Mucosa of stomach (tissue), 1 donor: ENCODE data around the gene RAB30.
A peak's percentile ranks its signal among the peaks of the same experiment; 100 is the strongest.

Experiments used
- H3K27me3 ChIP-seq: one replicate; pipeline ENCODE4 v1.7.0; 2013; ENCODE audit warnings: mild to moderate bottlenecking, low read length; ENCODE audit not compliant: control insufficient read depth, insufficient read depth
- H3K36me3 ChIP-seq: one replicate; pipeline ENCODE4 v1.7.0; 2013; ENCODE audit warnings: low read length; ENCODE audit not compliant: control insufficient read depth, insufficient read depth
- H3K4me1 ChIP-seq: one replicate; pipeline ENCODE4 v1.7.0; 2013; ENCODE audit warnings: mild to moderate bottlenecking, low read length; ENCODE audit not compliant: control insufficient read depth, insufficient read depth
- H3K4me3 ChIP-seq: one replicate; pipeline ENCODE4 v1.7.0; 2013; ENCODE audit warnings: low read length
- H3K9ac ChIP-seq: one replicate; pipeline ENCODE4 v1.7.0; 2013; ENCODE audit warnings: mild to moderate bottlenecking, low read length, moderate library complexity
- H3K9me3 ChIP-seq: one replicate; pipeline ENCODE4 v1.7.0; 2013; ENCODE audit warnings: mild to moderate bottlenecking, low read length, moderate library complexity; ENCODE audit not compliant: control insufficient read depth
- donor health status: Pancreatic carcinoma.

RAB30 gene

GRCh38 chr11:83092488-83093384 is 21.0 kb upstream of the RAB30 start:
- no peaks in the 10 kb centered on the region for H3K36me3 ChIP-seq
- H3K9ac ChIP-seq, result no peak overlapping the region
- H3K4me3 ChIP-seq, result no peak overlapping the region
- H3K27me3 ChIP-seq, result no peaks in the 10 kb centered on the region
- H3K4me1 ChIP-seq, result peaks cover 11% of the 10 kb centered on the region
- no peaks in the 10 kb centered on the region for H3K9me3 ChIP-seq

- Histone ChIP-seq H3K4me1 (peaks cover 16% of the 10 kb centered on the region), H3K4me3 (no peak overlapping the region), H3K9me3 (no peaks in the 10 kb centered on the region), H3K36me3 (no peaks in the 10 kb centered on the region), H3K9ac (no peak overlapping the region), H3K27me3 (no peaks in the 10 kb centered on the region)
Measured at GRCh38 chr11:83088965-83089364, 17.3 kb upstream of the RAB30 start.

GRCh38 chr11:83087035-83087434 is 15.3 kb upstream of the RAB30 start:
- H3K9me3 ChIP-seq, result no peaks in the 10 kb centered on the region
- no peak overlapping the region for H3K4me3 ChIP-seq
- no peaks in the 10 kb centered on the region for H3K36me3 ChIP-seq
- H3K27me3 ChIP-seq, result no peaks in the 10 kb centered on the region
- H3K4me1 ChIP-seq, result peaks cover 15% of the 10 kb centered on the region
- H3K9ac ChIP-seq, result no peak overlapping the region

GRCh38 chr11:83079820-83080219 is 8.1 kb upstream of the RAB30 start:
- Histone ChIP-seq H3K4me1 (peaks cover 4% of the 10 kb centered on the region), H3K36me3 (no peaks in the 10 kb centered on the region), H3K4me3 (no peak overlapping the region), H3K9ac (no peak overlapping the region), H3K9me3 (no peaks in the 10 kb centered on the region), H3K27me3 (no peaks in the 10 kb centered on the region)

- H3K9ac ChIP-seq, result no peak overlapping the region
- no peaks in the 10 kb centered on the region for H3K27me3 ChIP-seq
- no peaks in the 10 kb centered on the region for H3K9me3 ChIP-seq
- peaks cover 3% of the 10 kb centered on the region for H3K4me1 ChIP-seq
- H3K4me3 ChIP-seq, result no peak overlapping the region
- H3K36me3 ChIP-seq, result no peaks in the 10 kb centered on the region
Measured at GRCh38 chr11:83078269-83078668, 6.6 kb upstream of the RAB30 start.

GRCh38 chr11:83073884-83074283 is 2.2 kb upstream of the RAB30 start:
- H3K36me3 ChIP-seq, result no peaks in the 10 kb centered on the region
- H3K4me1 ChIP-seq, result peaks cover 15% of the 10 kb centered on the region
- H3K9me3 ChIP-seq, result no peaks in the 10 kb centered on the region
- H3K4me3 ChIP-seq, result no peak overlapping the region
- no peak overlapping the region for H3K9ac ChIP-seq
- H3K27me3 ChIP-seq, result peaks cover 8% of the 10 kb centered on the region

GRCh38 chr11:83073258-83073657 is 1.6 kb upstream of the RAB30 start:
- Histone ChIP-seq H3K4me1 (peaks cover 15% of the 10 kb centered on the region), H3K9ac (no peak overlapping the region), H3K9me3 (no peaks in the 10 kb centered on the region), H3K27me3 (peaks cover 8% of the 10 kb centered on the region), H3K36me3 (no peaks in the 10 kb centered on the region), H3K4me3 (no peak overlapping the region)

- H3K4me1 ChIP-seq, result peaks cover 15% of the 10 kb centered on the region
Measured at GRCh38 chr11:83072350-83073242, 899 bp upstream of the RAB30 start.

GRCh38 chr11:83070731-83071566 is 748 bp downstream of the RAB30 start:
- no peaks in the 10 kb centered on the region for H3K9me3 ChIP-seq
- peak overlapping the region; percentile 87 for H3K4me3 ChIP-seq
- H3K9ac ChIP-seq, result peak overlapping the region; percentile 97
- H3K27me3 ChIP-seq, result peaks cover 8% of the 10 kb centered on the region
- H3K36me3 ChIP-seq, result no peaks in the 10 kb centered on the region
- H3K4me1 ChIP-seq, result peaks cover 15% of the 10 kb centered on the region

More at GRCh38 chr11:83072350-83073242, 899 bp upstream of the RAB30 start:
- H3K27me3 ChIP-seq, result peaks cover 8% of the 10 kb centered on the region
- peak overlapping the region; percentile 87 for H3K4me3 ChIP-seq
- H3K9me3 ChIP-seq, result no peaks in the 10 kb centered on the region
- H3K9ac ChIP-seq, result peak overlapping the region; percentile 97
- H3K36me3 ChIP-seq, result no peaks in the 10 kb centered on the region

GRCh38 chr11:83070044-83070701 is 1.5 kb downstream of the RAB30 start:
- H3K36me3 ChIP-seq, result no peaks in the 10 kb centered on the region
- H3K4me1 ChIP-seq, result peaks cover 15% of the 10 kb centered on the region
- H3K4me3 ChIP-seq, result no peak overlapping the region

GRCh38 chr11:83069441-83070043 is 2.2 kb downstream of the RAB30 start:
- H3K36me3 ChIP-seq, result no peaks in the 10 kb centered on the region
- no peaks in the 10 kb centered on the region for H3K9me3 ChIP-seq
- H3K4me3 ChIP-seq, result no peak overlapping the region
- H3K27me3 ChIP-seq, result peaks cover 8% of the 10 kb centered on the region
- H3K4me1 ChIP-seq, result peaks cover 15% of the 10 kb centered on the region
- no peak overlapping the region for H3K9ac ChIP-seq

More at GRCh38 chr11:83070044-83070701, 1.5 kb downstream of the RAB30 start:
- peak overlapping the region; percentile 97 for H3K9ac ChIP-seq
- peaks cover 8% of the 10 kb centered on the region for H3K27me3 ChIP-seq
- no peaks in the 10 kb centered on the region for H3K9me3 ChIP-seq
